ENCODE data around the gene RAB7A.
"Not testable (repeated sequence)": the region's sequence is repeated elsewhere in the genome, so short reads cannot be mapped to it uniquely, and the experiment has no call there.

GRCh38 chr3:128829087-128829486 lies 103.1 kb downstream of the RAB7A start:
- not testable (repeated sequence) for TF ChIP-seq CTCF, POLR2A, EP300, POLR2AphosphoS5 (IDR thresholded peaks at IDR 0.05)
